Hematopoietic multipotent progenitor cell treated with erythropoietin and hydrocortisone succinate and interleukin-3 and kit ligand, for 6 days (in vitro differentiated cells): ENCODE measurements around the gene POMP.
"Not testable (repeated sequence)": the region's sequence is repeated elsewhere in the genome, so short reads cannot be mapped to it uniquely, and the experiment has no call there.

Experiments used
- DNase-seq: peaks from one replicate; pipeline ENCODE4 v3.0.0-alpha.2; 2015

POMP gene

GRCh38 chr13:28638756-28639155 is 20.2 kb upstream of the POMP start:
- DNase-seq: no peak

DNA sequence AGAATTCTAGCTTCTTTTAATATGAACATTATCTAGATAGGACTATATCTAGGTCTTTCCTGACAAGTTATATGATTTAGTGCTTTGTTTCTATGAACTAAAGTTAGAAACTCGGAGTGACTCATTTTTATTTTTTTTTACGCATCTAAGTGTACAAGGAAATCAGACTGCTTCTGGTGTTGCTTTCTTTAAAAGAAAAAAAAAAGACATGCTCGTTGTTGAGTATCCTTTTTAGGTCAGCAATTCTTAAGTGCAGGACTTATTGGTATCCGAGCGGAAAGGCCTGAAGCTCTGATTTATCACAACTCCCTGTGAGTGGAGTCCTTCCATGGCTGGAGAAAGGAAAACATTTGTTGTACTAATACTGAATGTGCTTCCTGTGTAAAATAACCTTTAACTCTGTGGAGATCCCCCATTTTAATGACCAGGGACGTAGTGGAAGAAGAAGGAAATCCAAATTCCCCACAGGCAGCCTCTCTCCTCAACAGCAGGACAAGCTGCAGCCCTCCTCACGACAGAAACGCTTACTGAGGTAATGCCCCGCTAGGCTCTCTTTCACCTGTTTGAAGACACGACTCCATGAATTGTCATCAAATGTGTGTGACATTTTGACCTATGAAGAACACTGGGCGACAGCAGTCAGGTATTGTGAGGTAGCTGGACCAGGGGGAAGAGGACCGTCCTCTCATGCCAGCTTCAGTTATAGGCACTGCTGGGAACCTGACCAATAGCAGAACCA is 17.9 kb upstream of the POMP start:
- DNase-seq: no peak

DNA sequence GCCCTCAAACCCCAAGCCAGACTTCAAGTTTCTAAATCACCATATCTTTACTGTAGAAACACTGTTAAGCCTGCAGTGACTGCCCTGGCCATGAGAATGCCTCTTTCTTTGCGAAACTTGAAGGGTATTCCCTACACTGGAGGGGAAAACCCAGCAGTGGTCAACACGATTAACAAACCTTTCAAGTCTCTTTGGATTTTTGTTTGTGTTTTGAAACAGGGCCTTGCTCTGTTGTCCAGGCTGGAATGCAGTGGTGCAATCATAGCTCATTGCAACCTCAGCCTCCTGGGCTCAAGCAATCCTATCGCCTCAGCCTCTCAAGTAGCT is 17.4 kb upstream of the POMP start:
- DNase-seq: no peak

- DNase-seq: no peak
These were observed 8.6 kb upstream of the POMP start for GRCh38 chr13:28650284-28650683.

GRCh38 chr13:28651810-28652401 is 7.0 kb upstream of the POMP start:
- DNase-seq: no peak

- DNase-seq: no peak
These were observed 5.8 kb upstream of the POMP start for GRCh38 chr13:28653111-28653510.

- DNase-seq: no peak
These were observed 4.7 kb upstream of the POMP start for GRCh38 chr13:28654276-28654675.

DNA sequence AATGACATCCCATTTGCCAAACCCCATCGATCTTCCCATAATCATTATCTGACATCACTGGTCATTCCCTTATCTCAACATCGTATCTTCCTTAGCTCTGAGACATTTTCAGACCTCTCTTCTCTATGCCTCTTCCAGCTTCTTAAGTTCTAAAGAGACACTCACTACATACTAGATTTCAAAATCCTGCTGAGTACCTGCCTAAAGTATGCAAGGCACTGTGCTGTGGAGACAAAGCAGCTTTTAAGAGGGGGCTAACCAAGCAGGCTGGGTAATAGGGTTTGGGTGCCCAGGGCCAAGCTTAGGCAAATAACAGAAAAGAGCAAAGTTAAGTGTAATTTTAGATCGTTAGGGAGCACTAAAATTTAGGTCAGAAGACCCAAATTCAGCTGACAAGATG is 3.4 kb upstream of the POMP start:
- no peak for DNase-seq

DNA sequence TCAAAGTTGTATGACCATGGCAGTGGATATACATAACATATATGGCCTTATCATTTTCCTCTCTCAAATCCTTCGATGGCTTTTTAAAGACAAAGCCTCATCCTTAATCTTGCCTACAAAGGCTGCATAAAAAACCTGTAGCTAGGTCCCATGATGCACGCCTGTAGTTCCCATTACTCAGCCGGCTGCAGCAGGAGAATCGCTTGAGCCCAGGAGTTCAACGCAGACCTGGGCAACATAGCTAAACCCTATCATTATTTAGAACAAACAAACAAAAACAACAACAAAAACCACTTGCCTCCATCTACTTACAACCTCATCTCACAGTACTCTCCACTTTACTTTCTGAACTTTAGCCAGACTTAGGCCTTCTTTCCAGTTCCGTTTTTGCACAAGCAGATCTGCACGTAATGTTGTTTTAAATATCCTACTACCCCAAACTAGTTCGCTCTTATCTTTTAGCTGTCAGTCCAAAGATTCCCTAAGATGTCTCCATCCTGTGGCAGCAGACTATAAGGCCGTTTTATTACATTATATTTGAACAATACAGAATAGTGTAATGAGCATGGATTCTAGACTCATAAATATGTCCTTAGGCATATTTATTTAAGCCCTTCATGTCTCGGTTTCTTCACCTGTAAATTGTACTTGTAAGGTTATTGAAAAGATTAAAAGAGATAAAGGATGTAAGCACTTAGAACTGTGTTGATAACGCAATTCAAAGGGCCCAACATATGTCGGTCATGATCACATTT is 969 bp upstream of the POMP start:
- peak; percentile 56 for DNase-seq

DNA sequence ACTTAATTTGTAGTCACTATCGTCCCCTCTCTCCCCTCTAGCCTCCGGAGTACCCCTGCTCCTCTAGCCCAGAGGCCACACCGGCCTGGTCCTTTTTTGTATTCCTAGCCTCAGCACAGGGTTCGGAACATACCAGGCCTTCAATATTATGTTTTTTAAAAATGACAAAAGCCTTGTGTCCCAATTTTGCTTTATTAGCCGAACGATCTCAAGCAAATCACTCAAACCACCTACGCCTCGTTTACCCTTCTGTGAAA is 463 bp upstream of the POMP start:
- peak; percentile 32 for DNase-seq

- peak; percentile 63 for DNase-seq
These were observed 666 bp downstream of the POMP start for GRCh38 chr13:28659621-28659970.

DNA sequence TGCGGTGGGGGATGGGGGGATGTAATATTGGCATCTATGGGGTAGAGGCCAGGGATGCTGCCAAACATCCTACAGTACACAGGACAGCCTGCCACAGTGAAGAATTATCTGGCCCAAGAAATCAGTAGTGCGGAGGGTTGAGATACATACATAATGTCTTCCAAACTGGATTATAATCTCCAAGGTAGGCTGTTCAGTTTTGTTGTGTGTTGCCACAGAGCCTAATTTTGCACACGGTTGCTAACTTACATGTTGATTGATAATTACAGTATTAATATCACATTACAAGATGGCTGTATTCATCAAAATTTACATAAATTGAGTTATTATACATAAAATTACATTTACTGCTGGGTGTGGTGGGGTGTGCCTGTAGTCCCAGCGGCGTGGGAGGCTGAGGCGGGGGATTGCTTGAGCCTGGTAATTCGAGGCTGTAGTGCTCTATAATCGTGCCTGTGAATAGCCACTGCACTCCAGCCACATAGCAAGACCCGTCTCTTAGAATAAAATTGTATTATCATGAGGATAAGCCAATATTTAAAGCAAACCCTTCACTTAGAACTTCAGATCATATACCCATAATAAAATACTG is 8.1 kb downstream of the POMP start:
- DNase-seq: no peak

DNA sequence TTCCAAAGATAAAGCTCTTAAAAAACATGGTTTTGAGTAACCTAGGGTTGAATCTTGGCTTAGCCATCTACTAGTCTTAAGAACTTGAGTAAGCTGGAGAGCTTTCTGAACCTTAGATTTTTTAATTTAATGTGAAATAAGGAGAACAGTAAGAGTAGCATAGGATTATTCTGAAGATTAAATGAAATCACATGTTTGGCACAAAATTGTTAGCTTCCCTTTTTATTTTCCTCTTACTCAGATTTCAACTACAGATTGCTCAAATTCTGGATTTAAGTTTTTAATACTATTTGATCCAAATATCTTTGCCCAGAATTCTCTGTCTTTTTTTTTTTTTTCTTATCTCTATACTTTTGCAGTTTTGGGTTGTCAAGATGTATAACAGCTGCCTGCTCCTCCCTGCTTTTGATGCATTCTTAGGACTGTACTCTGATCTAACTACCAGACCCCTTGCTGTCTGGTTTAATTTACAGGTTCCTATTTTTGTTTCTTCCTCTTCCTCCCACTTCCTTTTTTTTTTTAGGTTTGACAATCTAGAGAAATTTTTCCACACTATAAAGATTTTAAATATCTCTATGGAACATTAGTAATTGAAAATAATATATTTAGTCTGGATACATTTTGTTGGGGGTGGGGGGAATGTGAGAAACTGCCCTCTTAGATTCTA is 12.3 kb downstream of the POMP start:
- DNase-seq: no peak

DNA sequence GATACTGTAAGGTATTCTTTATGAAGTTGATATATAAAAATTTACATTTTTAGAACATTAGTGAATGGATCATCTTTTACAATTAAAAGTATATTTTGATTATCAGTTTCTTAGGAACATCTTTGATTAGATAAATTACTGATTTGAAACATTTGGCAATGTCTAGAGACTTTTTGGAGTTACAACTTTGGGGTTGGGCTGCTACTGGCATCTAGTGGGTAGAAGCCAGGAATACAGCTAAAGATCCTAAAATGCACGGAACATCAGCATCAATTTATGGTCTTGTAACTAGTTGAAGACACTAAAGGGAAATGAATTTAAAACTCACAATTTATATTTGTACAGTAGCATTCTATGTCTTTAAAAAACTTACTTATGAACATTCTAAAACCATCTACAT is 19.9 kb downstream of the POMP start:
- DNase-seq: peak; percentile 27

DNA sequence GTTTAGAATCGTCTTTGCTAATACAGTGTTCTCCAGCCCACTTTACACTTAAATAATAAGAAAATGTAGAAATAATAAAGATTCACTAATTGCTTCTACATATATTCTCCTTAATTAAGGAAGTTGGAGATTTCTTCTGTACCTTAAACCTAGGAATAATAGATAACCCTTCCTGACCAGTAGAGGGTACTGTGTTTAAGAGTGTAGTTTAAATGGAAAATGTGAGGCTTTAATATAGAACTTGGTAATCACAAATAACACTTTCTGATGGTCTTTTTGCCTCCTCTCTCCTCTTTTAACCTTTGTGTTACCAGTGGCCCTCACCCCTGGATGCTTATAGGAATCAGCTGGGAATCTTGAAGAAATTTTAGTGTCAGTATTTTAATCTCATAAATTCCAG is 20.7 kb downstream of the POMP start:
- DNase-seq: peak; percentile 59

- DNase-seq: no peak
These were observed 21.6 kb downstream of the POMP start for GRCh38 chr13:28680541-28680940.

DNA sequence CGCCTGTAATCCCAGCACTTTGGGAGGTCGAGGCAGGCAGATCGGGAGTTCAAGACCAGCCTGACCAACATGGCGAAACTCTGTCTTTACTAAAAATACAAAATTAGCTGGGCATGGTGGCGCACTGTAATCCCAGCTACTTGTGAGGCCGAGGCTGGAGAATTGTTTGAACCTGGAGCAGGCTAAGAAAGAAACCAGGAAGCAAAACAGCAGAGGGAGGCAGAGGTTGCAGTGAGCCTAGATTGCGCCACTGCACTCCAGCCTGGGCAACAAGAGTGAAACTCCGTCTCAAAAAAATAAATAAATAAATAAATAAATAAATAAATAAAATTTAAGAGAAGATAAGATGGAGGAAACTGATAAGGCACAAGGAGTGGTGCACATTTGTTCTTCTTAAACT is 24.2 kb downstream of the POMP start:
- not testable (repeated sequence) for DNase-seq

- DNase-seq: no peak
These were observed 25.3 kb downstream of the POMP start for GRCh38 chr13:28684257-28684656.

GRCh38 chr13:28685114-28685513 is 26.2 kb downstream of the POMP start:
- DNase-seq: no peak

DNA sequence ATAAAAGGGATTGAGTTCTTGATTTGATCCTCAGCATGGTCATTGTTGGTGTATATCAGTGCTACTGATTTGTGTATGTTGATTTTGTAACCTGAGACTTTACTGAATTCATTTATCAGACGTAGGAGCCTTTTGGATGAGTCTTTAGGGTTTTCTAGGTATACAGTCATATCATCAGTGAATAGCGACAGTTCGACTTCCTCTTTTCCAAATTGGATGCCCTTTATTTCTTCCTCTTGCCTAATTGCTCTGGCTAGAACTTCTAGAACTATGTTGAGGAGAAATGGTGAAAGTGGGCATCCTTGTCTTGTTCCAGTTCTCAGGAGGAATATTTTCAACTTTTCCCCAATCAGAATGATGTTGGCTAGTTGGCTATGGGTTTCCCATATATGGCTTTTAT is 27.0 kb downstream of the POMP start:
- no peak for DNase-seq

DNA sequence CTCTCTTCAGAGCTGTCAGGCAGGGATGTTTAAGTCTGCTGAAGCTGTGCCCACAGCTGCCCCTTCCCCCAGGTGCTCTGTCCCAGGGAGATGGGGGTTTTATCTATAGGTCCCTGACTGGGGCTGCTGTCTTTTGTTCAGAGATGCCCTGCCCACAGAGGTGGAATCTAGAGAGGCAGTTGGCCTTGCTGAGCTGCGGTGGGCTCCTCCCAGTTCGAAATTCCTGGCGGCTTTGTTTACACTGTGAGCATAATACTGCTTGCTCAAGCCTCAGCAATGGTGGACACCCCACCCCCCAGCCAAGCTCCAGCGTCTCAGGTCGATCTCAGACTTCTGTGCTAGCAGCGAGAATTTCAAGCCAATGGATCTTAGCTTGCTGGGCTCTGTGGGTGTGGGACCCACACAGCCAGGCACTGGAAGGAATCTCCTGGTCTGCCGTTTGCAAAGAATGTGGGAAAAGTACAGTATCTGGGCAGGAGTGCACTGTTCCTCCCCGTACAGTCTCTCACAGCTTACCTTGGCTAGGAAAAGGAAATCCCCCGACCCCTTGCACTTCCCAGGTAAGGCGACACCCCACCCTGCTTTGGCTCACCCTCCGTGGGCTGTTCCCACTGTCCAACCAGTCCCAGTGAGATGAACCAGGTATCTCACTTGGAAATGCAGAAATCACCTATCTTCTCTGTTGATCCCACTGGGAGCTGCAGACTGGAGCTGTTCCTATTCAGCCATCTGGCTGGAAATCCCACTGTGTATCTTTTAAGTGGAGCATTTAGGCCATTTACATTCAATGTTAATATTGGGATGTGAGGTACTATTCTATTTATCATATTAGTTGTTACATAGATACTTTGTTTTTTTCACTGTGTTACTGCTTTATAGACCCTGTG is 34.9 kb downstream of the POMP start:
- DNase-seq: not testable (repeated sequence)

GRCh38 chr13:28697441-28697840 is 38.5 kb downstream of the POMP start:
- DNase-seq: no peak

- no peak for DNase-seq
These were observed 40.3 kb downstream of the POMP start for GRCh38 chr13:28699246-28699645.
